Epithelial cell of proximal tubule (primary cell): ENCODE data around the gene ENKD1. TPM values are rescaled to one million over a fixed set of nuclear protein-coding genes. Genes with fewer than 3 reads are reported as not detected.
"Not testable (repeated sequence)": the region's sequence is repeated elsewhere in the genome, so short reads cannot be mapped to it uniquely, and the experiment has no call there.

ENCODE experiments used
- DNase-seq: peaks from one replicate; pipeline ENCODE4 v3.0.0-alpha.2; 2011; ENCODE audit warnings: low read depth
- H3K4me3 ChIP-seq: 2 replicates; pipeline ENCODE4 v1.5.1; 2011; ENCODE audit warnings: low read depth, mild to moderate bottlenecking, low read length
- total RNA-seq: library from RNA; depleted of rRNA; stranded (reverse); fragments of >200 nt; gene quantifications from 2 replicates; pipeline ENCODE4 v1.2.3, GENCODE V29; 2015
- TF ChIP-seq, protein P1 (sequence below): conservative IDR thresholded peaks from 2 replicates; pipeline ENCODE4 v1.5.1; 2012; ENCODE audit warnings: low read depth, mild to moderate bottlenecking, low read length

ENKD1 gene
- total RNA-seq, 1 donor from 2014 or later: 12.2 TPM

- H3K4me3 ChIP-seq: no peak overlapping the region
- TF ChIP-seq, protein P1, sequence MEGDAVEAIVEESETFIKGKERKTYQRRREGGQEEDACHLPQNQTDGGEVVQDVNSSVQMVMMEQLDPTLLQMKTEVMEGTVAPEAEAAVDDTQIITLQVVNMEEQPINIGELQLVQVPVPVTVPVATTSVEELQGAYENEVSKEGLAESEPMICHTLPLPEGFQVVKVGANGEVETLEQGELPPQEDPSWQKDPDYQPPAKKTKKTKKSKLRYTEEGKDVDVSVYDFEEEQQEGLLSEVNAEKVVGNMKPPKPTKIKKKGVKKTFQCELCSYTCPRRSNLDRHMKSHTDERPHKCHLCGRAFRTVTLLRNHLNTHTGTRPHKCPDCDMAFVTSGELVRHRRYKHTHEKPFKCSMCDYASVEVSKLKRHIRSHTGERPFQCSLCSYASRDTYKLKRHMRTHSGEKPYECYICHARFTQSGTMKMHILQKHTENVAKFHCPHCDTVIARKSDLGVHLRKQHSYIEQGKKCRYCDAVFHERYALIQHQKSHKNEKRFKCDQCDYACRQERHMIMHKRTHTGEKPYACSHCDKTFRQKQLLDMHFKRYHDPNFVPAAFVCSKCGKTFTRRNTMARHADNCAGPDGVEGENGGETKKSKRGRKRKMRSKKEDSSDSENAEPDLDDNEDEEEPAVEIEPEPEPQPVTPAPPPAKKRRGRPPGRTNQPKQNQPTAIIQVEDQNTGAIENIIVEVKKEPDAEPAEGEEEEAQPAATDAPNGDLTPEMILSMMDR: no peak
- no peak for DNase-seq
Measured at GRCh38 chr16:67699265-67699664, 32.7 kb upstream of the ENKD1 start.

- TF ChIP-seq, protein P1: no peak
- DNase-seq: no peak
Measured at GRCh38 chr16:67697422-67698185, 31.1 kb upstream of the ENKD1 start.

DNA sequence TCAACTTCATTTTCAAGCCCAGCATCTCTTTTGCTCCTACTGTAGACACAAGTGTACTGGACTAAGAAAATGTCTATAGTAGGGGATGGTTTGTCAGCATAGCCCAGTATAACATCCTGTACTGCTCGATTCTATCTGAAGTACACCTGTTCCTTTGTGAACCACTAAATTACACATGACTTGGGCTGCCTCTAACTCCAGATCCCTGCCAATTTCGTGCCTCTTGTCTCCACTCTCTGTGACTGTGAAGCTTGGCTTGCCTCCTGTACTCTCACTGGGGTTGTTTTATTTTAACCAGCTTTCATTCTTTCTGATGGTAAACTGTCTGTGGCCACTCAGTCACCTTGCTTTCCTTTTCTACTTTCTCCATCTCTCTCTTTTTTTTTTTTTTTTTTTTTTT lies 28.1 kb upstream of the ENKD1 start:
- H3K4me3 ChIP-seq: no peak overlapping the region
- TF ChIP-seq, protein P1: no peak
- DNase-seq: no peak

More at GRCh38 chr16:67697422-67698185, 31.1 kb upstream of the ENKD1 start:
- no peak overlapping the region for H3K4me3 ChIP-seq

- DNase-seq, H3K4me3 ChIP-seq: not testable (repeated sequence)
Measured at GRCh38 chr16:67693517-67694285, 27.2 kb upstream of the ENKD1 start.

- H3K4me3 ChIP-seq: no peak overlapping the region
- TF ChIP-seq, protein P1: no peak
- DNase-seq: peak; percentile 30
Measured at GRCh38 chr16:67685388-67686112, 19.0 kb upstream of the ENKD1 start.

- no peak overlapping the region for H3K4me3 ChIP-seq
- TF ChIP-seq, protein P1: no peak
- DNase-seq: no peak
Measured at GRCh38 chr16:67683767-67684166, 17.2 kb upstream of the ENKD1 start.
